GDM1 (cell line): ENCODE results near the gene DBNDD1.

Experiments
- DNase-seq: peaks from one replicate; lab custom pipeline; 2025; lab: John Stamatoyannopoulos, UW

Gene DBNDD1

GRCh38 chr16:89961920-89962319 lies 57.3 kb downstream of the DBNDD1 start:
- no peak for DNase-seq

DNA sequence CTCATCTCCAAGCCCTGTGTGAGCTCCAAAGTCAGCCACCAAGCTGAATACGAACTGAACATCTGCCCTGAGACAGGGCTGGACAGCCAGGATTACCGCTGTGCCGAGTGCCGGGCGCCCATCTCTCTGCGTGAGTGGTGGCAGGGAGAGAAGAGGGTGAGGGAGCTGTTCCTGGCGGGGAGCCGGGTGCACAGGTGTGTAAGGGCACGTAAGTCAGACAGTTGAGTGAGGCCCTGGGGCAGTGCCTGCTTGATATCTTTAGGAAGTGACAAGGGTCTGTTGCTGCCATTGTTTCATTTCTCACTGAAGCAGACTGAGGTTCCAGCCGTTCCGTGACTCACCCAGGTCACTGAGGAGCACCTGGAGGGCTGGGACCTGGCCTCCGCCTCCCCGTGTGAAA lies 58.3 kb downstream of the DBNDD1 start:
- DNase-seq = no peak

- no peak for DNase-seq
Measured at GRCh38 chr16:89958596-89958995, 60.7 kb downstream of the DBNDD1 start.

DNA sequence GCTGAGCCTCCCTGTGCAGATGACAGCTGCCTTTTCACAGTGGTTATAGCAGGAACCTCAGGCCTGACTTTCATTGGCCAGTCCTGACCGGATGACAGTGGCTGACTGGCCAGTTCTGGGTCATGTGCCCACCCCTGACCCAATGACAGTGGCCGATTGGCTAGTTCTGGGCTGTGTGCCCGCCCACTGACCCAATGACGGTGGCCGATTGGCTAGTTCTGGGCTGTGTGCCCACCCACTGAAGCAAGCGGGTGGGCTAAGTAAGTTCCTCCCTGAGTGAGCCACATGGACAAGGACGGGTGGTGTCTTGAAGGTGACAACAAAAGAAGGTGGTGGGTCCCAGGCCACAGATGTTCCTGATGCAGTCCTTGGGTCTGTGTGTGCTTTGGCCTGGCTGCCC lies 61.2 kb downstream of the DBNDD1 start:
- DNase-seq = peak; percentile 60

DNA sequence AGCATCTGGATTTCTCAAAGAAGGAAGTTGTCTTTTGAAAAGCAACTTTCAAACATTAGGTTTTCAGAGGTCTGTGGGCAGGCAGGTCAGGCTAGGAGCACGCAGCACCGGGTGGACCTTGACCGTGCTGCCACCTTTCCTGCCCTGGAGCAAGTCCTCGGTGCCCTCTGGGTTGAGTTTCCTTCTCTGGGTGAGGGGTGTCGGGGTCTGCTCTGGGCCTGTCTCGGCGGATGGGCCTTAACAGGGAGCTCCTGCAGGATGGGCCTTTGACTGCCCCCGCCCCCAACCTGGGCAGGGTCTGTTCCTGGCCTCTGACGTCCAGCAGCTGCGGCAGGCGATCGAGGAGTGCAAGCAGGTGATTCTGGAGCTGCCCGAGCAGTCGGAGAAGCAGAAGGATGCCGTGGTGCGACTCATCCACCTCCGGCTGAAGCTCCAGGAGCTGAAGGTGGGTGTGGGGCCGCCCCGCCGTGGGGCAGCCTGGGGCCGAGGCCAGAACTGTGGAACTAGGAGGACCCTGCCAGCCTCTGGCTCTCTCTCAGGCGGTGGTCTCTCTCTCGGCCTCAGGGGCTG lies 62.0 kb downstream of the DBNDD1 start:
- no peak for DNase-seq

GRCh38 chr16:89956505-89957215 lies 62.6 kb downstream of the DBNDD1 start:
- DNase-seq = no peak

DNA sequence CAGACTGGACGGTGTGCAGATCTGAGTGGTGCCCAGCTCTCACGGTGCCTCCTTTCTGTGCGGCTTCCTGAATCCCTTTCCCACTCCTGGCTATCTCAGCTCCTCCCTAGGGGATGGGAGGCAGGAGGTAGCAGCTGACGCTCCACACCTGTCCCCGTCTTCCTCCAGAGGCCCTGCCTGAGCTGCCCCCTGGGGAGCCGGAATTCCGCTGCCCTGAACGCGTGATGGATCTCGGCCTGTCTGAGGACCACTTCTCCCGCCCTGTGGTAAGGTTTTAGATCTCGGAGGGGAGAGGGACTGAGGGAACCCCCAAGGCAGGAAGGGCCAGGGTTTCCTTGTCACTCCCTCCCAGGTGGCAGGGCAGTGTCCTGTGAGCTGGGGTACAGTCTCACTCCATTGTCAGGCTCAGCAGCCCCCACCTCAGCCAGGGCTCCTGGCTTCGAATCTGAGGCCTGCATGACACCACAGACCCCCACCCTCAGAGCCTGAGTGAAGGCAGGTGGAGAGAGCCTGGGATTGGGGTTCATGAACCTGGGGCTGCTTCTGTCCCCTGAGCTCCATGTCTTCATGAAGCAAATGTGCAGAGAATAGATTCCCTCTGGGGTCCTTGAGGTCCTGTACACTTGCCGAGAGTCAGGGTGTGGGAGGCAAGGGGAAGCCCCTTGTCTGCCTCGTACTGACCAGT lies 64.1 kb downstream of the DBNDD1 start:
- no peak for DNase-seq
